Caco-2 (cell line): ENCODE data around the gene NAALADL2. TPM values are rescaled to one million over a fixed set of nuclear protein-coding genes. Genes with fewer than 3 reads are reported as not detected.
"Not testable (repeated sequence)": the region's sequence is repeated elsewhere in the genome, so short reads cannot be mapped to it uniquely, and the experiment has no call there.

Experiments
- BruUV-seq: library from RNA; stranded (reverse); fragments of 400-500 nt; replicated peaks from 2 replicates; lab custom pipeline; 2021; lab: Mats Ljungman, UMichigan
- CTCF ChIA-PET: fragments of 300-600 bp; sonication (Branson Sonifier 250); formaldehyde crosslinking; loops from one replicate; lab custom pipeline; 2022; ENCODE audit warnings: antibody characterized with exemption; lab: Charles Lee
- POLR2A ChIA-PET: fragments of 300-600 bp; sonication (Branson Sonifier 250); formaldehyde crosslinking; loops from one replicate; lab custom pipeline; 2022; ENCODE audit warnings: antibody characterized with exemption; lab: Charles Lee
- DNase-seq, 2 experiments: peaks; one replicate each; pipeline versions ENCODE4 v3.0.0 to v3.0.0-alpha.2; 2020 to 2022
- H3K27me3 ChIP-seq: replicated peaks from 2 replicates; pipeline ENCODE4 v1.6.0; 2011; ENCODE audit warnings: low read length; ENCODE audit not compliant: control insufficient read depth, insufficient read depth
- H3K36me3 ChIP-seq: 2 replicates; pipeline ENCODE4 v1.5.1; 2011; ENCODE audit warnings: low read length; ENCODE audit not compliant: control insufficient read depth, insufficient read depth
- H3K4me1 ChIP-seq: fragments of 250-450 bp; sonication (Bioruptor Pico); 2 replicates; pipeline ENCODE4 v1.5.1; 2020; ENCODE audit warnings: mild to moderate bottlenecking
- H3K4me3 ChIP-seq: 2 replicates; pipeline ENCODE4 v1.5.1; 2011; ENCODE audit warnings: low read depth, mild to moderate bottlenecking, control low read depth, low read length
- H3K9me3 ChIP-seq: fragments of 250-450 bp; sonication (Bioruptor Pico); 2 replicates; pipeline ENCODE4 v1.5.1; 2020; ENCODE audit warnings: mild to moderate bottlenecking, moderate library complexity
- H3K27ac Mint-ChIP-seq: one replicate; pipeline ENCODE4 v1.8.0; 2022; ENCODE audit warnings: mixed read lengths; ENCODE audit not compliant: unreplicated experiment
- H3K27me3 Mint-ChIP-seq: one replicate; pipeline ENCODE4 v1.8.0; 2022; ENCODE audit warnings: mixed read lengths; ENCODE audit not compliant: insufficient read depth, unreplicated experiment
- H3K36me3 Mint-ChIP-seq: one replicate; pipeline ENCODE4 v1.8.0; 2022; ENCODE audit warnings: mild to moderate bottlenecking, mixed read lengths; ENCODE audit not compliant: insufficient read depth, unreplicated experiment
- H3K4me1 Mint-ChIP-seq: one replicate; pipeline ENCODE4 v1.8.0; 2022; ENCODE audit warnings: low read depth, mixed read lengths; ENCODE audit not compliant: unreplicated experiment
- H3K4me3 Mint-ChIP-seq: one replicate; pipeline ENCODE4 v1.8.0; 2022; ENCODE audit warnings: mild to moderate bottlenecking, moderate library complexity, mixed read lengths; ENCODE audit not compliant: unreplicated experiment
- H3K9me3 Mint-ChIP-seq: one replicate; pipeline ENCODE4 v1.8.0; 2022; ENCODE audit warnings: mixed read lengths; ENCODE audit not compliant: unreplicated experiment
- intact Hi-C: fragments of 100-400 bp; cut with micrococcal nuclease; formaldehyde crosslinking; loops from one replicate; pipeline ENCODE4 v1.10.0; 2022; ENCODE audit not compliant: unreplicated experiment
- total RNA-seq: library from RNA; stranded (reverse); gene quantifications from 2 replicates; pipeline ENCODE4 v1.2.3, GENCODE V29; 2022
- TF ChIP-seq, protein P1 (sequence below), 2 experiments: fragments of 200-600 bp in 1 of 2; IDR thresholded peaks; 1 replicate in 1 of 2; 2 replicates in 1 of 2; pipeline versions ENCODE4 v1.5.1 to v1.8.0; 2011 to 2022; ENCODE audit warnings: antibody characterized with exemption in 1 of 2, control low read depth in 1 of 2, inconsistent platforms in 1 of 2, low read depth in 1 of 2, low read length in 1 of 2, mild to moderate bottlenecking in 1 of 2, moderate library complexity in 1 of 2; ENCODE audit not compliant: insufficient read depth in 1 of 2, severe bottlenecking in 1 of 2, unreplicated experiment in 1 of 2

The NAALADL2 gene
- total RNA-seq, 1 experiment from 2014 or later = 4.4 TPM

DNA sequence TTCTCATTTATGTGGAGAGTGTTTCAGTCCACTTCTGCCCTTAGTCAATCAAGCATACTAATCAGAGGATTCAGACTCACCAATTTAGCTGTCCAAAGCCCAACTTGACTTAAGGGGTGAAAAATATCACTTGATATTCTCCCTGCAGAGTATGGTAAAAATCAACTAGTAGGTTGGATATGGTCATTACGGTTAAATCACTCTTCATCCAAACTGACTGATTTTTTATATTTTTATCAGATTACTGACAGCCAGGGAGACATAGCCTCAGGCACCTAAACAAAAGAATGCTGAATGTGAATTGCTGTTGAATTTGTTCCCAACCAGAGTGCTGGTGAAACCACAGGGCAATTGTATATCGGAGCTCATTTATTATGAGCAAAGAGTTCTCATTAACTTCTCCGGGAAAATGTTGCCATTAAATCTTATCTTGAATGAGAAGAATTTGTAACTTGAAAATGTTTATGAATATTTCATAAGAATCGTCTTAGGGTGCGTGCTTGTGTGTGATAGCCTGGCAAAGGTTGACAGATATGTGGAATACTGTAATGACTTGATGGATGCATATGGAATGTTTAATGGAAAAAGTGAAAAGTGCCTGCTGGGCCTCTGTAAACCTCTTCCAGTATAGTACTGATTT lies 411.2 kb downstream of the NAALADL2 start:
- Histone ChIP-seq H3K4me3 (no peak overlapping the region), H3K4me1 (no peaks in the 10 kb centered on the region), H3K9me3 (no peaks in the 10 kb centered on the region), H3K36me3 (no peaks in the 10 kb centered on the region), H3K27me3 (no peaks in the 10 kb centered on the region)
- CTCF ChIA-PET = no interaction called here
- BruUV-seq = no TSS peak
- Mint-ChIP-seq H3K27me3 (no peaks in the 10 kb centered on the region), H3K4me3 (no peak overlapping the region), H3K27ac (no peak overlapping the region), H3K9me3 (no peaks in the 10 kb centered on the region), H3K36me3 (no peaks in the 10 kb centered on the region), H3K4me1 (no peaks in the 10 kb centered on the region)
- POLR2A ChIA-PET = no interaction called here
- TF ChIP-seq, protein P1, sequence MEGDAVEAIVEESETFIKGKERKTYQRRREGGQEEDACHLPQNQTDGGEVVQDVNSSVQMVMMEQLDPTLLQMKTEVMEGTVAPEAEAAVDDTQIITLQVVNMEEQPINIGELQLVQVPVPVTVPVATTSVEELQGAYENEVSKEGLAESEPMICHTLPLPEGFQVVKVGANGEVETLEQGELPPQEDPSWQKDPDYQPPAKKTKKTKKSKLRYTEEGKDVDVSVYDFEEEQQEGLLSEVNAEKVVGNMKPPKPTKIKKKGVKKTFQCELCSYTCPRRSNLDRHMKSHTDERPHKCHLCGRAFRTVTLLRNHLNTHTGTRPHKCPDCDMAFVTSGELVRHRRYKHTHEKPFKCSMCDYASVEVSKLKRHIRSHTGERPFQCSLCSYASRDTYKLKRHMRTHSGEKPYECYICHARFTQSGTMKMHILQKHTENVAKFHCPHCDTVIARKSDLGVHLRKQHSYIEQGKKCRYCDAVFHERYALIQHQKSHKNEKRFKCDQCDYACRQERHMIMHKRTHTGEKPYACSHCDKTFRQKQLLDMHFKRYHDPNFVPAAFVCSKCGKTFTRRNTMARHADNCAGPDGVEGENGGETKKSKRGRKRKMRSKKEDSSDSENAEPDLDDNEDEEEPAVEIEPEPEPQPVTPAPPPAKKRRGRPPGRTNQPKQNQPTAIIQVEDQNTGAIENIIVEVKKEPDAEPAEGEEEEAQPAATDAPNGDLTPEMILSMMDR (IDR thresholded peaks at IDR 0.05; ENCODE audit: insufficient read depth in 1 of 2, low read depth in 1 of 2, low read length in 1 of 2, severe bottlenecking in 1 of 2, unreplicated experiment in 1 of 2) = no peak
- intact Hi-C loops = no loop called here
- no peak for DNase-seq

DNA sequence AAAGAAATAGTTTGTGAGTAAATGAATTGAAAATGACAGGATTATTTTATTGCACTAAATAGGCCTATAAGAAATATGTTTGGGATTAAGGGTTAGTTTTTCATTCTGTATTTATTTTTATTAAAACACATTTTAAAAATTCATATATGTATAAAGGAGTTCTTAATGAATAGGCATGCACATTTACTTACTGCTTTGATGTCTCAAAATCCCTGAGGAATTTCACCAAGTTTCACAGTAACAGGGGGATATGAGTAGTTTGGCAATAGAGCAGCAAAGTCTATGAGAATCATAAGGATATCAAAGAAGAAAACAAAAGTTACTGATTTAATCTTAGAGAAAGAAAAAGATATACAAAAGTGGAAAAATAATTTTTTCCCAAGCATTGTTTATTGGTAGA lies 411.7 kb downstream of the NAALADL2 start:
- Mint-ChIP-seq H3K36me3 (no peaks in the 10 kb centered on the region), H3K27ac (no peak overlapping the region), H3K4me3 (no peak overlapping the region), H3K9me3 (no peaks in the 10 kb centered on the region), H3K27me3 (no peaks in the 10 kb centered on the region), H3K4me1 (no peaks in the 10 kb centered on the region)
- H3K9me3 ChIP-seq = no peaks in the 10 kb centered on the region
- DNase-seq = no peak
- TF ChIP-seq, protein P1 (IDR thresholded peaks at IDR 0.05; ENCODE audit: insufficient read depth in 1 of 2, low read depth in 1 of 2, low read length in 1 of 2, severe bottlenecking in 1 of 2, unreplicated experiment in 1 of 2) = no peak
- ChIA-PET CTCF (no interaction called here), POLR2A (no interaction called here)
- H3K4me3 ChIP-seq = no peak overlapping the region
- BruUV-seq = no TSS peak
- intact Hi-C loops = no loop called here
- no peaks in the 10 kb centered on the region for H3K4me1 ChIP-seq
- H3K27me3 ChIP-seq = no peaks in the 10 kb centered on the region
- no peaks in the 10 kb centered on the region for H3K36me3 ChIP-seq

DNA sequence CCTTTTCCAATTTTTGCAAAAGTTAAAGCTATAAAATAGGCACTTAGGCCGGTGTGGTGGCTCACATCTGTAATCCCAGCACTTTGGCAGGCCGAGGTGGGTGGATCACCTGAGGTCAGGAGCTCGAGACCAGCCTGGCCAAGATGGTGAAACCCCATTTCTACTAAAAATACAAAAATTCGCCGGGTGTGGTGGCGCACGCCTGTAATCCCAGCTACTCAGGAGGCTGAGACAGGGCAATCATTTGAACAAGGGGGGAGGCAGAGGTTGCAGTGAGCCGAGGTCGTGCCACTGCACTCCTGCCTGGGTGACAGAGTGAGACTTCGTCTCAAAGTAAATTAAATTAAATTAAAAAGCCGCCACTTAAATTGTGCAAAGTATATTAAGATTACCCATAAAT lies 412.3 kb downstream of the NAALADL2 start:
- H3K36me3 ChIP-seq, H3K27me3 Mint-ChIP-seq, H3K9me3 ChIP-seq, CTCF ChIA-PET, H3K27ac Mint-ChIP-seq, H3K4me1 Mint-ChIP-seq, H3K4me3 Mint-ChIP-seq, H3K27me3 ChIP-seq, BruUV-seq, H3K36me3 Mint-ChIP-seq, H3K4me3 ChIP-seq, H3K9me3 Mint-ChIP-seq, DNase-seq, POLR2A ChIA-PET, H3K4me1 ChIP-seq, intact Hi-C loops: not testable (repeated sequence)
